Measurements from ENCODE around the gene MFSD6L.
A peak's percentile ranks its signal among the peaks of the same experiment; 100 is the strongest.

GRCh38 chr17:8753976-8754440 lies 45.2 kb downstream of the MFSD6L start:
- TF ChIP-seq CTCF (IDR thresholded peaks at IDR 0.05; ENCODE audit: borderline replicate concordance, extremely low read depth, low read length, poor library complexity, severe bottlenecking) (peak; percentile 69), EZH2 (IDR thresholded peaks at IDR 0.05; ENCODE audit: borderline replicate concordance, low read depth, low read length, severe bottlenecking) (no peak)
